Measurements from ENCODE around the gene HAPLN2.

DNA sequence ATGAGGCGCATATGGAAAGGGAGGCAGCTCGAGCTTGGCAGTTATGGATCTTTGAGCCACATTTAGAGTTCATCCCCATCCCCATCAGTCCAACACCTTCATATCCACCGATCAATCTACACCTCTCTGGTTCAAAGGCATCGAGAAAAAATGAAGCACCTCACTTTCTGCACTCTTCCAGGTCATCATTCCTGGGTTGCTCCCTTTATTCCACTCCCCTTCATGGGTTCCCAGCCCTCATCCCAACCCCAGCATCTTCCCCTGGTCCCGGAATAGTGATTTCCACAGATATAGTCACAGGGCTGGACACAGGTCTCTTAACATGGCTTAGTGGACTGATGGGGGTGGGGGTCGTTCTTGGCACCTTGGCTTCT, 354 bp downstream of the HAPLN2 start:
- TF ChIP-seq CTCF (IDR thresholded peaks at IDR 0.05), result no peak
- TF ChIP-seq POLR2AphosphoS5 (IDR thresholded peaks at IDR 0.05), result no peak
- no peak for TF ChIP-seq POLR2A (IDR thresholded peaks at IDR 0.05)

All from prostate gland (tissue), 2 donors.